GM12878 (cell line): ENCODE data around the gene SOST. TPM values are rescaled to one million over a fixed set of nuclear protein-coding genes. Genes with fewer than 3 reads are reported as not detected.

Experiments
- ATAC-seq: fragments of 200-7000 bp; cut with Tn5 transposase; 3 replicates; pipeline ENCODE4 v1.9.1; 2020; ENCODE audit warnings: mild to moderate bottlenecking, moderate library complexity
- BruUV-seq: library from RNA; stranded (reverse); fragments of 400-500 nt; replicated peaks from 2 replicates; lab custom pipeline; 2021; lab: Mats Ljungman, UMichigan
- CTCF ChIA-PET: fragments of 300-600 bp; sonication (Branson Sonifier 250); formaldehyde crosslinking; extraction: SDS; loops from one replicate; lab custom pipeline; 2021; ENCODE audit warnings: inconsistent platforms; lab: Yijun Ruan, JAX
- POLR2A ChIA-PET: fragments of 350-600 bp; formaldehyde crosslinking; extraction: SDS; loops from one replicate; lab custom pipeline; 2021; ENCODE audit warnings: inconsistent platforms; lab: Charles Lee
- RAD21 ChIA-PET: fragments of 300-600 bp; sonication (Branson Sonifier 250); formaldehyde crosslinking; loops from one replicate; lab custom pipeline; 2023; ENCODE audit warnings: antibody characterized with exemption; ENCODE audit not compliant: unreplicated experiment; lab: Charles Lee
- SMC1A ChIA-PET: fragments of 300-600 bp; sonication (Branson Sonifier 250); formaldehyde crosslinking; loops from one replicate; lab custom pipeline; 2023; ENCODE audit not compliant: unreplicated experiment, uncharacterized antibody; lab: Charles Lee
- DNase-seq: peaks from one replicate; pipeline ENCODE4 v3.0.0-alpha.2; 2011; ENCODE audit warnings: low read depth, low spot score
- FAIRE-seq: peaks from 3 replicates; lab custom pipeline; 2011; peaks lifted over from hg19 to GRCh38; lab: Jason Lieb, UNC
- H2AFZ ChIP-seq: 2 replicates; pipeline ENCODE4 v1.6.0; 2011; ENCODE audit warnings: low read depth, low read length, control low read depth; ENCODE audit not compliant: control insufficient read depth
- H3K27ac ChIP-seq: 2 replicates; pipeline ENCODE4 v1.5.1; 2011; ENCODE audit warnings: control low read depth; ENCODE audit not compliant: control insufficient read depth, insufficient read depth
- H3K27me3 ChIP-seq, 2 experiments: replicated peaks in 1 of 2; 2 replicates each; pipeline versions ENCODE4 v1.6.0 to v1.6.1; 2011; ENCODE audit warnings: low read length in 1 of 2; ENCODE audit not compliant: control insufficient read depth in 2 of 2, insufficient read depth in 2 of 2
- H3K36me3 ChIP-seq, 2 experiments: 2 replicates each; pipeline ENCODE4 v1.5.1; 2011; ENCODE audit warnings: low read length in 1 of 2; ENCODE audit not compliant: control insufficient read depth in 2 of 2, insufficient read depth in 2 of 2
- H3K4me1 ChIP-seq: 2 replicates; pipeline ENCODE4 v1.6.1; 2011; ENCODE audit warnings: mild to moderate bottlenecking, low read length, moderate library complexity, mixed read lengths; ENCODE audit not compliant: control insufficient read depth, insufficient read depth
- H3K4me2 ChIP-seq: 2 replicates; pipeline ENCODE4 v1.6.0; 2011; ENCODE audit warnings: control low read depth; ENCODE audit not compliant: control insufficient read depth, insufficient read depth
- H3K4me3 ChIP-seq: fragments of 200-600 bp; sonication (generic); 2 replicates; pipeline ENCODE4 v1.5.1; 2016
- H3K79me2 ChIP-seq: 2 replicates; pipeline ENCODE4 v1.6.0; 2011; ENCODE audit warnings: low read length; ENCODE audit not compliant: control insufficient read depth, insufficient read depth
- H3K9ac ChIP-seq: 2 replicates; pipeline ENCODE4 v1.8.0; 2011; ENCODE audit warnings: low read length, control low read depth, mixed read lengths; ENCODE audit not compliant: control insufficient read depth, insufficient read depth
- H3K9me3 ChIP-seq: replicated peaks from 3 replicates; pipeline ENCODE4 v1.5.1; 2011; ENCODE audit warnings: mild to moderate bottlenecking, low read length; ENCODE audit not compliant: control insufficient read depth, insufficient read depth
- H4K20me1 ChIP-seq: 2 replicates; pipeline ENCODE4 v1.6.0; 2011; ENCODE audit not compliant: control insufficient read depth, insufficient read depth
- BACH1 ChIP-seq: fragments of 450-650 bp; IDR thresholded peaks from 2 replicates; pipeline ENCODE4 v1.6.1; 2017; ENCODE audit warnings: mild to moderate bottlenecking, borderline replicate concordance
- BMI1 ChIP-seq: fragments of 450-650 bp; IDR thresholded peaks from 2 replicates; pipeline ENCODE4 v1.6.1; 2016; ENCODE audit warnings: mild to moderate bottlenecking, moderate library complexity, borderline replicate concordance
- GATAD2B ChIP-seq: fragments of 450-650 bp; conservative IDR thresholded peaks from 2 replicates; pipeline ENCODE4 v1.6.1; 2017; ENCODE audit warnings: low read depth, mild to moderate bottlenecking, moderate library complexity
- HDAC6 ChIP-seq: fragments of 200-600 bp; sonication (generic); IDR thresholded peaks from one replicate; pipeline ENCODE4 v1.8.0; 2017; ENCODE audit warnings: antibody characterized with exemption; ENCODE audit not compliant: unreplicated experiment
- IRF4 ChIP-seq: IDR thresholded peaks from 2 replicates; pipeline ENCODE4 v1.6.1; 2011; ENCODE audit warnings: low read depth, low read length
- MYC ChIP-seq: IDR thresholded peaks from 2 replicates; pipeline ENCODE4 v1.6.1; 2011; ENCODE audit warnings: mild to moderate bottlenecking, low read length, moderate library complexity, inconsistent platforms; ENCODE audit not compliant: insufficient read depth, insufficient replicate concordance, insufficient read length, severe bottlenecking
- NFXL1 ChIP-seq: fragments of 450-650 bp; IDR thresholded peaks from 2 replicates; pipeline ENCODE4 v1.6.1; 2017; ENCODE audit warnings: antibody characterized with exemption, mild to moderate bottlenecking, borderline replicate concordance
- NR2F1 ChIP-seq: fragments of 450-650 bp; conservative IDR thresholded peaks from 2 replicates; pipeline ENCODE4 v1.6.1; 2017; ENCODE audit warnings: mild to moderate bottlenecking
- POLR2A ChIP-seq: IDR thresholded peaks from 2 replicates; pipeline ENCODE4 v1.6.1; 2011; ENCODE audit warnings: low read depth, mild to moderate bottlenecking, low read length
- TBL1XR1 ChIP-seq: IDR thresholded peaks from 2 replicates; pipeline ENCODE4 v1.6.1; 2012; ENCODE audit warnings: low read depth, low read length, improper control_type of control experiment
- ZZZ3 ChIP-seq: IDR thresholded peaks from 2 replicates; pipeline ENCODE4 v1.6.1; 2011; ENCODE audit warnings: low read depth; ENCODE audit not compliant: control insufficient read depth, insufficient read length
- WGBS: methylation state at CpG from one replicate; pipeline ENCODE4 v1.1.6; 2016; ENCODE audit warnings: low lambda C conversion rate; ENCODE audit not compliant: insufficient replicate concordance, insufficient coverage; ENCODE audit errors: missing lambda C conversion rate; 5-methylcytosine and 5-hydroxymethylcytosine counted together
- in situ Hi-C: fragments of 300-500 bp; cut with MboI; formaldehyde crosslinking; loops from 9 replicates; pipeline ENCODE4 v1.14.3; 2018; ENCODE audit warnings: mixed read lengths
- intact Hi-C: fragments of 100-400 bp; cut with micrococcal nuclease; formaldehyde crosslinking; loops from one replicate; pipeline ENCODE4 v1.14.2; 2022; ENCODE audit not compliant: unreplicated experiment
- polyA plus RNA-seq, 11 experiments: library from polyadenylated mRNA; depleted of rRNA in 4 of 11; unstranded in 6 of 11; stranded (reverse) in 5 of 11; fragments of >200 nt; fragmentation: Nextera tagmentation in 4 of 11; fragmentation: Illumina TruSeq in 1 of 11; extraction: Ambion mirVana in 4 of 11; extraction: Trizol in 1 of 11; gene quantifications; 1 replicate in 1 of 11; 2 replicates in 10 of 11; pipeline versions ENCODE4 v1.2.1 to v1.2.3, GENCODE V29; 2011 to 2016; ENCODE audit warnings: inconsistent platforms in 2 of 11, missing spikeins in 2 of 11, low read depth in 1 of 11
- total RNA-seq, 4 experiments: library from RNA; depleted of rRNA in 3 of 4; stranded (reverse); fragments of >200 nt in 3 of 4; fragmentation: Illumina TruSeq in 1 of 4; extraction: Trizol in 1 of 4; gene quantifications; 2 replicates each; pipeline versions ENCODE4 v1.2.1 to v1.2.3, GENCODE V29; 2013 to 2021
- TF ChIP-seq, protein P1 (sequence below): fragments of 450-650 bp; IDR thresholded peaks from 2 replicates; pipeline ENCODE4 v1.6.1; 2016; ENCODE audit warnings: mild to moderate bottlenecking, moderate library complexity, borderline replicate concordance
- TF ChIP-seq, protein P2 (sequence below): IDR thresholded peaks from 2 replicates; pipeline ENCODE4 v1.6.1; 2012; ENCODE audit warnings: low read depth, low read length, improper control_type of control experiment

The SOST gene
- total and polyA plus RNA-seq, 10 of the 15 experiments (the other 5 are each of a cell fraction or from before 2014, with no cell fraction given): not detected

GRCh38 chr17:43767713-43768059 is 9.1 kb upstream of the SOST start:
- Histone ChIP-seq H3K79me2 (no peaks in the 10 kb centered on the region), H3K9me3 (no peaks in the 10 kb centered on the region), H4K20me1 (no peaks in the 10 kb centered on the region), H3K36me3 (no peaks in the 10 kb centered on the region; a peak in 1 of 4 replicates), H3K4me1 (peaks cover 7% of the 10 kb centered on the region), H3K9ac (no peak overlapping the region), H3K4me2 (no peak overlapping the region), H2AFZ (no peak overlapping the region), H3K27ac (no peak overlapping the region), H3K27me3 (no peaks in the 10 kb centered on the region; a peak in 1 of 4 replicates), H3K4me3 (no peak overlapping the region)
- FAIRE-seq (no peak), ATAC-seq (no peak), DNase-seq (no peak)
- WGBS: 83% methylated on average over 5 of the region's 5 CpGs
- ChIA-PET CTCF (interaction anchor here (0.7 to 14.6 kb wide), 15 partner anchors 10 to 284 kb away, joined by 3 to 515 read pairs (median 4); partner anchors contain the start of genes CD300LG, CFAP97D1, DHX8 and ETV4), POLR2A (interaction anchor here (0.5 kb wide), 1 partner anchor 342 kb away, joined by 10 read pairs; no protein-coding TSS in a partner anchor), SMC1A (interaction anchor here (0.8 to 3.9 kb wide), 2 partner anchors 74 to 78 kb away, joined by 3 to 40 read pairs; no protein-coding TSS in a partner anchor), RAD21 (interaction anchor here (1.0 to 3.8 kb wide), 2 partner anchors 73 to 194 kb away, joined by 3 to 14 read pairs; no protein-coding TSS in a partner anchor)
- BruUV-seq: no TSS peak
- intact Hi-C loops (no loop called here), in situ Hi-C loops (no loop called here)
- TF ChIP-seq NFXL1: no peak
- no peak for TF ChIP-seq NR2F1
- TF ChIP-seq BACH1: no peak
- TF ChIP-seq HDAC6: no peak
- no peak for TF ChIP-seq MYC
- no peak for TF ChIP-seq BMI1
- TF ChIP-seq POLR2A: no peak
- no peak for TF ChIP-seq TBL1XR1
- TF ChIP-seq, protein P1, sequence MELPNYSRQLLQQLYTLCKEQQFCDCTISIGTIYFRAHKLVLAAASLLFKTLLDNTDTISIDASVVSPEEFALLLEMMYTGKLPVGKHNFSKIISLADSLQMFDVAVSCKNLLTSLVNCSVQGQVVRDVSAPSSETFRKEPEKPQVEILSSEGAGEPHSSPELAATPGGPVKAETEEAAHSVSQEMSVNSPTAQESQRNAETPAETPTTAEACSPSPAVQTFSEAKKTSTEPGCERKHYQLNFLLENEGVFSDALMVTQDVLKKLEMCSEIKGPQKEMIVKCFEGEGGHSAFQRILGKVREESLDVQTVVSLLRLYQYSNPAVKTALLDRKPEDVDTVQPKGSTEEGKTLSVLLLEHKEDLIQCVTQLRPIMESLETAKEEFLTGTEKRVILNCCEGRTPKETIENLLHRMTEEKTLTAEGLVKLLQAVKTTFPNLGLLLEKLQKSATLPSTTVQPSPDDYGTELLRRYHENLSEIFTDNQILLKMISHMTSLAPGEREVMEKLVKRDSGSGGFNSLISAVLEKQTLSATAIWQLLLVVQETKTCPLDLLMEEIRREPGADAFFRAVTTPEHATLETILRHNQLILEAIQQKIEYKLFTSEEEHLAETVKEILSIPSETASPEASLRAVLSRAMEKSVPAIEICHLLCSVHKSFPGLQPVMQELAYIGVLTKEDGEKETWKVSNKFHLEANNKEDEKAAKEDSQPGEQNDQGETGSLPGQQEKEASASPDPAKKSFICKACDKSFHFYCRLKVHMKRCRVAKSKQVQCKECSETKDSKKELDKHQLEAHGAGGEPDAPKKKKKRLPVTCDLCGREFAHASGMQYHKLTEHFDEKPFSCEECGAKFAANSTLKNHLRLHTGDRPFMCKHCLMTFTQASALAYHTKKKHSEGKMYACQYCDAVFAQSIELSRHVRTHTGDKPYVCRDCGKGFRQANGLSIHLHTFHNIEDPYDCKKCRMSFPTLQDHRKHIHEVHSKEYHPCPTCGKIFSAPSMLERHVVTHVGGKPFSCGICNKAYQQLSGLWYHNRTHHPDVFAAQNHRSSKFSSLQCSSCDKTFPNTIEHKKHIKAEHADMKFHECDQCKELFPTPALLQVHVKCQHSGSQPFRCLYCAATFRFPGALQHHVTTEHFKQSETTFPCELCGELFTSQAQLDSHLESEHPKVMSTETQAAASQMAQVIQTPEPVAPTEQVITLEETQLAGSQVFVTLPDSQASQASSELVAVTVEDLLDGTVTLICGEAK: no peak
- no peak for TF ChIP-seq GATAD2B
- no peak for TF ChIP-seq IRF4
- TF ChIP-seq ZZZ3: no peak
- TF ChIP-seq, protein P2, sequence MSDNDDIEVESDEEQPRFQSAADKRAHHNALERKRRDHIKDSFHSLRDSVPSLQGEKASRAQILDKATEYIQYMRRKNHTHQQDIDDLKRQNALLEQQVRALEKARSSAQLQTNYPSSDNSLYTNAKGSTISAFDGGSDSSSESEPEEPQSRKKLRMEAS: no peak
